HG03103 (cell line): ENCODE measurements around the gene SCNM1.
"Not testable (repeated sequence)": the region's sequence is repeated elsewhere in the genome, so short reads cannot be mapped to it uniquely, and the experiment has no call there.

ENCODE experiments used
- ATAC-seq: cut with Tn5 transposase; IDR thresholded peaks from one replicate; pipeline ENCODE4 v1.9.1; 2021; ENCODE audit warnings: low read depth; ENCODE audit not compliant: unreplicated experiment

SCNM1 gene

GRCh38 chr1:151189637-151190445 is 23.9 kb downstream of the SCNM1 start, which contains the start of gene VPS72:
TSS of gene VPS72 (minus strand) at chr1:151190197. CDS start at chr1:151190121, 76 bp downstream.
- peak; percentile 86 for ATAC-seq

- ATAC-seq: no peak
Observed at GRCh38 chr1:151192047-151192446, 26.1 kb downstream of the SCNM1 start.

- no peak for ATAC-seq
Observed at GRCh38 chr1:151193304-151193703, 27.4 kb downstream of the SCNM1 start.

- no peak for ATAC-seq
Observed at GRCh38 chr1:151193856-151194255, 27.9 kb downstream of the SCNM1 start.

- ATAC-seq: not testable (repeated sequence)
Observed at GRCh38 chr1:151194894-151195594, 29.1 kb downstream of the SCNM1 start.

GRCh38 chr1:151196292-151196800 is 30.4 kb downstream of the SCNM1 start:
- no peak for ATAC-seq

- no peak for ATAC-seq
Observed at GRCh38 chr1:151197863-151198253, 31.9 kb downstream of the SCNM1 start.

GRCh38 chr1:151198254-151199127 is 32.5 kb downstream of the SCNM1 start, which contains the start of gene PIP5K1A:
TSS of gene PIP5K1A (plus strand) at chr1:151198552. CDS start at chr1:151198997, 445 bp downstream.
- ATAC-seq: peak; percentile 66

- ATAC-seq: no peak
Observed at GRCh38 chr1:151199873-151200581, 34.1 kb downstream of the SCNM1 start.

- not testable (repeated sequence) for ATAC-seq
Observed at GRCh38 chr1:151205381-151205965, 39.5 kb downstream of the SCNM1 start.

GRCh38 chr1:151210830-151211229 is 44.9 kb downstream of the SCNM1 start:
- ATAC-seq: no peak

- no peak for ATAC-seq
Observed at GRCh38 chr1:151211972-151212705, 46.2 kb downstream of the SCNM1 start.

- no peak for ATAC-seq
Observed at GRCh38 chr1:151213560-151213959, 47.6 kb downstream of the SCNM1 start.
